Osteoblast (primary cell): Measurements from ENCODE around the gene CARHSP1. TPM values are rescaled to one million over a fixed set of nuclear protein-coding genes. Genes with fewer than 3 reads are reported as not detected.

ENCODE experiments used
- DNase-seq: peaks from one replicate; pipeline ENCODE4 v3.0.0; 2011; ENCODE audit warnings: low spot score, mixed read lengths; ENCODE audit not compliant: insufficient read length; ENCODE audit errors: missing footprints
- H2AFZ ChIP-seq: 2 replicates; pipeline ENCODE4 v1.6.0; 2011; ENCODE audit warnings: mild to moderate bottlenecking, low read length
- H3K27ac ChIP-seq: 2 replicates; pipeline ENCODE4 v1.5.1; 2011; ENCODE audit warnings: mild to moderate bottlenecking, low read depth, low read length, moderate library complexity
- H3K27me3 ChIP-seq: 2 replicates; pipeline ENCODE4 v1.6.0; 2012; ENCODE audit warnings: mild to moderate bottlenecking, control low read depth, inconsistent platforms, low read length, moderate library complexity; ENCODE audit not compliant: insufficient read depth
- H3K36me3 ChIP-seq: 2 replicates; pipeline ENCODE4 v1.5.1; 2011; ENCODE audit warnings: mild to moderate bottlenecking, low read length, control low read depth, moderate library complexity; ENCODE audit not compliant: insufficient read depth
- H3K4me1 ChIP-seq: 2 replicates; pipeline ENCODE4 v1.5.1; 2011; ENCODE audit warnings: mild to moderate bottlenecking, low read length, control low read depth, moderate library complexity; ENCODE audit not compliant: insufficient read depth
- H3K4me2 ChIP-seq: 2 replicates; pipeline ENCODE4 v1.6.0; 2011; ENCODE audit warnings: mild to moderate bottlenecking, low read length; ENCODE audit not compliant: insufficient read depth
- H3K4me3 ChIP-seq: fragments of 200-600 bp; sonication (generic); 3 replicates; pipeline ENCODE4 v1.5.1; 2012; ENCODE audit warnings: mild to moderate bottlenecking, low read length, inconsistent platforms; ENCODE audit not compliant: insufficient read depth
- H3K79me2 ChIP-seq: 2 replicates; pipeline ENCODE4 v1.6.0; 2012; ENCODE audit warnings: mild to moderate bottlenecking, low read length, control low read depth, inconsistent platforms; ENCODE audit not compliant: insufficient read depth
- H3K9me3 ChIP-seq: 2 replicates; pipeline ENCODE4 v1.5.1; 2011; ENCODE audit warnings: low read depth, low read length, control low read depth
- H4K20me1 ChIP-seq: 2 replicates; pipeline ENCODE4 v1.6.0; 2012; ENCODE audit warnings: mild to moderate bottlenecking, low read length, control low read depth; ENCODE audit not compliant: insufficient read depth
- CTCF ChIP-seq: IDR thresholded peaks from 2 replicates; pipeline ENCODE4 v1.5.1; 2011; ENCODE audit warnings: mild to moderate bottlenecking, low read depth, low read length, moderate library complexity; ENCODE audit errors: extremely low read depth
- total RNA-seq: library from RNA; depleted of rRNA; stranded (reverse); fragments of >200 nt; gene quantifications from 2 replicates; pipeline ENCODE4 v1.2.3, GENCODE V29; 2012

CARHSP1 gene
- total RNA-seq, 1 donor: 92.6 TPM

DNA sequence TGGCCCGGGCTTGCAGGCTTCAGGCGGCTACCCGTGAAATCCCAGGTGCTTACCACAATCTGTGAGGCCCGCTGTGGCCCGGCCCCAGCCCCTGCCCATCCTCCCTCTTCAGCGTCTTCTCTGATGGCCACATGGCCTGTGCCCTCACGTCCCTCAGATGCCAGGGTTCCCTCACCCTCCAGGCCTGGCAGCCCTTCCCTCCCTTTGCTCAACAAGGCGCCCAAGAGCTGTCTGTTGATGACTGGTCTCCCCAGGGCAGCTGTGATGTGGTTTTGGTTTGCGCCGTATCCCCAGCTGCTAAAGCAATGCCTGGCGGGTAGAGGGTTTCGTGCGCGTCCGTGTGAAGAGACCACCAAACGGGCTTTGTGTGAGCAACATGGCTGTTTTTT is 36.1 kb downstream of the CARHSP1 start:
- peaks cover 17% of the 10 kb centered on the region for H4K20me1 ChIP-seq
- no peak overlapping the region for H2AFZ ChIP-seq
- H3K4me1 ChIP-seq: peaks cover 7% of the 10 kb centered on the region
- no peak for TF ChIP-seq CTCF
- no peak overlapping the region for H3K27ac ChIP-seq
- no peaks in the 10 kb centered on the region for H3K9me3 ChIP-seq
- no peak for DNase-seq
- peaks cover 35% of the 10 kb centered on the region for H3K36me3 ChIP-seq
- peaks cover 52% of the 10 kb centered on the region for H3K79me2 ChIP-seq
- H3K4me3 ChIP-seq: no peak overlapping the region
- no peak overlapping the region for H3K4me2 ChIP-seq
- H3K27me3 ChIP-seq: no peaks in the 10 kb centered on the region

GRCh38 chr16:8831871-8832716 is 36.7 kb downstream of the CARHSP1 start:
- Histone ChIP-seq H3K36me3 (peaks cover 35% of the 10 kb centered on the region), H2AFZ (no peak overlapping the region), H3K4me2 (no peak overlapping the region), H3K79me2 (peaks cover 48% of the 10 kb centered on the region), H3K9me3 (no peaks in the 10 kb centered on the region), H3K4me3 (no peak overlapping the region), H3K27ac (no peak overlapping the region), H3K4me1 (peaks cover 7% of the 10 kb centered on the region), H3K27me3 (no peaks in the 10 kb centered on the region), H4K20me1 (peaks cover 17% of the 10 kb centered on the region)
- no peak for DNase-seq
- no peak for TF ChIP-seq CTCF

GRCh38 chr16:8831450-8831849 is 37.4 kb downstream of the CARHSP1 start:
- Histone ChIP-seq H3K4me2 (no peak overlapping the region), H3K79me2 (peaks cover 45% of the 10 kb centered on the region), H2AFZ (no peak overlapping the region), H3K4me3 (no peak overlapping the region), H4K20me1 (peaks cover 17% of the 10 kb centered on the region), H3K4me1 (peaks cover 7% of the 10 kb centered on the region), H3K27ac (no peak overlapping the region), H3K36me3 (peaks cover 41% of the 10 kb centered on the region), H3K9me3 (no peaks in the 10 kb centered on the region), H3K27me3 (no peaks in the 10 kb centered on the region)
- no peak for DNase-seq
- no peak for TF ChIP-seq CTCF

GRCh38 chr16:8828541-8829165 is 40.2 kb downstream of the CARHSP1 start:
- H3K4me2 ChIP-seq: no peak overlapping the region
- no peak overlapping the region for H3K27ac ChIP-seq
- TF ChIP-seq CTCF: no peak

More at GRCh38 chr16:8828541-8829165, 40.2 kb downstream of the CARHSP1 start:
- Histone ChIP-seq H2AFZ (no peak overlapping the region), H4K20me1 (peaks cover 13% of the 10 kb centered on the region), H3K79me2 (peaks cover 41% of the 10 kb centered on the region), H3K4me1 (peaks cover 7% of the 10 kb centered on the region), H3K27me3 (no peaks in the 10 kb centered on the region), H3K4me3 (no peak overlapping the region), H3K9me3 (no peaks in the 10 kb centered on the region), H3K36me3 (peaks cover 64% of the 10 kb centered on the region)
- peak; percentile 71 for DNase-seq
